Suprapubic skin (tissue), 4 donors: ENCODE results near the gene KY. TPM values are rescaled to one million over a fixed set of nuclear protein-coding genes. Genes with fewer than 3 reads are reported as not detected.

Experiments used
- DNase-seq, 2 donors: peaks; one replicate each; pipeline ENCODE4 v3.0.0-alpha.2; 2019; ENCODE audit warnings: low spot score in 2 of 2
- H3K27ac ChIP-seq: fragments of 200-600 bp; sonication (generic); one replicate; pipeline ENCODE4 v1.5.1; 2019
- H3K27me3 ChIP-seq: fragments of 200-600 bp; sonication (generic); one replicate; pipeline ENCODE4 v1.5.1; 2019
- H3K36me3 ChIP-seq: fragments of 200-600 bp; sonication (generic); one replicate; pipeline ENCODE4 v1.5.1; 2019
- H3K4me1 ChIP-seq: fragments of 200-600 bp; sonication (generic); one replicate; pipeline ENCODE4 v1.5.1; 2019
- H3K4me3 ChIP-seq: fragments of 200-600 bp; sonication (generic); one replicate; pipeline ENCODE4 v1.5.1; 2019; ENCODE audit warnings: mild to moderate bottlenecking
- H3K9me3 ChIP-seq: fragments of 200-600 bp; sonication (generic); one replicate; pipeline ENCODE4 v1.5.1; 2019
- CTCF ChIP-seq, 2 donors: fragments of 200-600 bp in 1 of 2; fragments of 450-650 bp in 1 of 2; sonication (generic) in 1 of 2; IDR thresholded peaks; one replicate each; pipeline ENCODE4 v1.5.1; 2016 to 2019; ENCODE audit warnings: antibody characterized with exemption in 2 of 2, mild to moderate bottlenecking in 1 of 2, moderate library complexity in 1 of 2
- EP300 ChIP-seq: sonication (generic); formaldehyde crosslinking; IDR thresholded peaks from one replicate; pipeline ENCODE4 v1.6.1; 2017; ENCODE audit warnings: antibody characterized with exemption
- POLR2A ChIP-seq, 2 donors: fragments of 450-650 bp; IDR thresholded peaks; one replicate each; pipeline ENCODE4 v1.6.1; 2017; ENCODE audit warnings: antibody characterized with exemption in 2 of 2, mild to moderate bottlenecking in 2 of 2, moderate library complexity in 2 of 2
- POLR2AphosphoS5 ChIP-seq, 3 donors: sonication (generic); formaldehyde crosslinking; IDR thresholded peaks; one replicate each; pipeline ENCODE4 v1.6.1; 2017; ENCODE audit warnings: antibody characterized with exemption in 3 of 3
- WGBS: methylation state at CpG from one replicate; pipeline ENCODE4 v1.1.5; 2018; 5-methylcytosine and 5-hydroxymethylcytosine counted together
- total RNA-seq, 4 donors: library from RNA; depleted of rRNA; stranded (reverse); fragments of >200 nt; gene quantifications; one replicate each; pipeline ENCODE4 v1.1.0, GENCODE V29; 2016

Gene KY
- total RNA-seq, 4 donors from 2014 or later: 41.9 to 99.8 (median 53.9) TPM

DNA sequence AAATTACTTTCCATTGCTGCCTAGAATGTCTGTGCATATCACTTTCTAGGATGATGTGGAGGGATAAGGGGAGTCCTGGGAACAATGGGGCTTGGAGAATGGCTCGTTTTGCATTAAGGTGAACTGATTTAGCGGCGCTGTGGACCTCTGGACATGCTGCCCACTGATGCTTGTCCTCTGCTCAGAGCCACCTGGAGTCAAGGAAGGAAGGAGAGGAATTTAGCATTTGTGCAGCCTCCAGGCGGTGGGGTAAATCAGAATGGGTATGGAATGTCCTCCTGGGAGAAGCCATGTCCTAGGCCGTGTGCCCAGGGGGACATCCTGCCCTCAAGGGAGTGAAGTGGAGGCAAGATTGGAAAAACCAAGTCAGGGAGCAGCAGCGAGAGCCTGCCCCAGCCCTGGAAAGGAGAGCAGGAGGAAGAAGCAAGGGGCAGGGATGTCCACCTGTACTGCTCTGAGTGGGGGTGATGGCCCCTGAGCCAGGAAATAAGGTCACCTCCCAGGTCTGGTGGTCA is 37.8 kb downstream of the KY start:
- H3K27me3 ChIP-seq: no peaks in the 10 kb centered on the region
- no peaks in the 10 kb centered on the region for H3K9me3 ChIP-seq
- no peak for DNase-seq
- TF ChIP-seq EP300 (no peak), POLR2AphosphoS5 (IDR thresholded peaks at IDR 0.05) (no peak), CTCF (IDR thresholded peaks at IDR 0.05) (no peak), POLR2A (IDR thresholded peaks at IDR 0.05) (no peak)
- no peak overlapping the region for H3K27ac ChIP-seq
- H3K36me3 ChIP-seq: peaks cover 3% of the 10 kb centered on the region
- no peaks in the 10 kb centered on the region for H3K4me1 ChIP-seq
- WGBS: 73% methylated on average over 6 of the region's 6 CpGs
- no peak overlapping the region for H3K4me3 ChIP-seq

- DNase-seq: no peak
- no peaks in the 10 kb centered on the region for H3K9me3 ChIP-seq
- H3K27ac ChIP-seq: no peak overlapping the region
- H3K36me3 ChIP-seq: peaks cover 3% of the 10 kb centered on the region
- TF ChIP-seq POLR2A (IDR thresholded peaks at IDR 0.05) (no peak), CTCF (IDR thresholded peaks at IDR 0.05) (no peak), POLR2AphosphoS5 (IDR thresholded peaks at IDR 0.05) (no peak), EP300 (no peak)
- WGBS: 80% methylated on average over 2 of the region's 2 CpGs
- H3K4me3 ChIP-seq: no peak overlapping the region
- H3K27me3 ChIP-seq: no peaks in the 10 kb centered on the region
- H3K4me1 ChIP-seq: no peaks in the 10 kb centered on the region
These were observed 39.3 kb downstream of the KY start for GRCh38 chr3:134611516-134611915.

GRCh38 chr3:134610432-134611385 is 40.1 kb downstream of the KY start:
- no peaks in the 10 kb centered on the region for H3K27me3 ChIP-seq
- H3K4me3 ChIP-seq: no peak overlapping the region
- H3K9me3 ChIP-seq: no peaks in the 10 kb centered on the region
- DNase-seq: no peak
- no peak overlapping the region for H3K27ac ChIP-seq
- TF ChIP-seq CTCF (IDR thresholded peaks at IDR 0.05) (no peak), EP300 (no peak), POLR2AphosphoS5 (IDR thresholded peaks at IDR 0.05) (no peak), POLR2A (IDR thresholded peaks at IDR 0.05) (no peak)
- H3K36me3 ChIP-seq: peaks cover 3% of the 10 kb centered on the region
- H3K4me1 ChIP-seq: no peaks in the 10 kb centered on the region
- WGBS: 86% methylated on average over 8 of the region's 11 CpGs

DNA sequence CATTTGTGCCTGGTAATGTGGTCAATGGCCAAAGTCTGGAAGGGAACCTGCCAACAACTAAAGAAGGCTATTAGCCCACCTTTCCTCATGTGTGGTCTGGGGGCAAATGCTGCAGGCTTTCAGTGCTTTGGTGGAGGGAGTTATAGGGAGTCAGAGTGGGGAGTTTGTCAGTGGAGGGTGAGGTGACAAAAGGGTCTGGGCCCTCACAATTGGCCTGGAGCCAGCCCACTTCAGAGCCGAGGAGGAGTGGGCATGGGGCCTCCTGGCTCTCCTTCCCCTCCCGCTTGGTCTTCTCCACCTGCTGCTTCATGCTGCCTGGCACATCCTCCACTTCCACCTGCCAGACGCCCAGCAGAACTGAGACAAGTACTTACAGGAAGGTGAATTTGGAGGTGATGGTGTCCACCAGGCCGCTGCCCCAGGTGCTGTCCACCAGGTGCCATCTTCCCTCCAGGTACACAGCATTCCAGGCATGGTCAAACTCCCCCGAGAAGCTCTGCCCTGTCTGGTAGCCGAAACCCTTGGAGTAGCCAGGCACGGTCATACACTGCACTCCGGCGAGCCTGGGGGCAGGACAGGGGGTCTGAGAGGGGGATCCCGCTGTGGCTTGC is 40.9 kb downstream of the KY start:
- Histone ChIP-seq H3K27me3 (no peaks in the 10 kb centered on the region), H3K4me3 (no peak overlapping the region), H3K27ac (no peak overlapping the region), H3K36me3 (peaks cover 3% of the 10 kb centered on the region), H3K9me3 (no peaks in the 10 kb centered on the region), H3K4me1 (no peaks in the 10 kb centered on the region)
- WGBS: 58% methylated on average over 4 of the region's 10 CpGs
- TF ChIP-seq POLR2A (IDR thresholded peaks at IDR 0.05) (no peak), EP300 (no peak), CTCF (IDR thresholded peaks at IDR 0.05) (no peak), POLR2AphosphoS5 (IDR thresholded peaks at IDR 0.05) (no peak)
- DNase-seq: no peak
